Osteoblast (primary cell): ENCODE results near the gene ZC3H4. TPM values are rescaled to one million over a fixed set of nuclear protein-coding genes. Genes with fewer than 3 reads are reported as not detected.

Experiments
- DNase-seq: peaks from one replicate; pipeline ENCODE4 v3.0.0; 2011; ENCODE audit warnings: low spot score, mixed read lengths; ENCODE audit not compliant: insufficient read length; ENCODE audit errors: missing footprints
- H2AFZ ChIP-seq: 2 replicates; pipeline ENCODE4 v1.6.0; 2011; ENCODE audit warnings: mild to moderate bottlenecking, low read length
- H3K27ac ChIP-seq: 2 replicates; pipeline ENCODE4 v1.5.1; 2011; ENCODE audit warnings: mild to moderate bottlenecking, low read depth, low read length, moderate library complexity
- H3K27me3 ChIP-seq: 2 replicates; pipeline ENCODE4 v1.6.0; 2012; ENCODE audit warnings: mild to moderate bottlenecking, control low read depth, inconsistent platforms, low read length, moderate library complexity; ENCODE audit not compliant: insufficient read depth
- H3K36me3 ChIP-seq: 2 replicates; pipeline ENCODE4 v1.5.1; 2011; ENCODE audit warnings: mild to moderate bottlenecking, low read length, control low read depth, moderate library complexity; ENCODE audit not compliant: insufficient read depth
- H3K4me1 ChIP-seq: 2 replicates; pipeline ENCODE4 v1.5.1; 2011; ENCODE audit warnings: mild to moderate bottlenecking, low read length, control low read depth, moderate library complexity; ENCODE audit not compliant: insufficient read depth
- H3K4me2 ChIP-seq: 2 replicates; pipeline ENCODE4 v1.6.0; 2011; ENCODE audit warnings: mild to moderate bottlenecking, low read length; ENCODE audit not compliant: insufficient read depth
- H3K4me3 ChIP-seq: fragments of 200-600 bp; sonication (generic); 3 replicates; pipeline ENCODE4 v1.5.1; 2012; ENCODE audit warnings: mild to moderate bottlenecking, low read length, inconsistent platforms; ENCODE audit not compliant: insufficient read depth
- H3K79me2 ChIP-seq: 2 replicates; pipeline ENCODE4 v1.6.0; 2012; ENCODE audit warnings: mild to moderate bottlenecking, low read length, control low read depth, inconsistent platforms; ENCODE audit not compliant: insufficient read depth
- H3K9me3 ChIP-seq: 2 replicates; pipeline ENCODE4 v1.5.1; 2011; ENCODE audit warnings: low read depth, low read length, control low read depth
- H4K20me1 ChIP-seq: 2 replicates; pipeline ENCODE4 v1.6.0; 2012; ENCODE audit warnings: mild to moderate bottlenecking, low read length, control low read depth; ENCODE audit not compliant: insufficient read depth
- total RNA-seq: library from RNA; depleted of rRNA; stranded (reverse); fragments of >200 nt; gene quantifications from 2 replicates; pipeline ENCODE4 v1.2.3, GENCODE V29; 2012
- TF ChIP-seq, protein P1 (sequence below): IDR thresholded peaks from 2 replicates; pipeline ENCODE4 v1.5.1; 2011; ENCODE audit warnings: mild to moderate bottlenecking, low read depth, low read length, moderate library complexity; ENCODE audit errors: extremely low read depth

ZC3H4 gene
- total RNA-seq, 1 donor: 14.1 TPM

DNA sequence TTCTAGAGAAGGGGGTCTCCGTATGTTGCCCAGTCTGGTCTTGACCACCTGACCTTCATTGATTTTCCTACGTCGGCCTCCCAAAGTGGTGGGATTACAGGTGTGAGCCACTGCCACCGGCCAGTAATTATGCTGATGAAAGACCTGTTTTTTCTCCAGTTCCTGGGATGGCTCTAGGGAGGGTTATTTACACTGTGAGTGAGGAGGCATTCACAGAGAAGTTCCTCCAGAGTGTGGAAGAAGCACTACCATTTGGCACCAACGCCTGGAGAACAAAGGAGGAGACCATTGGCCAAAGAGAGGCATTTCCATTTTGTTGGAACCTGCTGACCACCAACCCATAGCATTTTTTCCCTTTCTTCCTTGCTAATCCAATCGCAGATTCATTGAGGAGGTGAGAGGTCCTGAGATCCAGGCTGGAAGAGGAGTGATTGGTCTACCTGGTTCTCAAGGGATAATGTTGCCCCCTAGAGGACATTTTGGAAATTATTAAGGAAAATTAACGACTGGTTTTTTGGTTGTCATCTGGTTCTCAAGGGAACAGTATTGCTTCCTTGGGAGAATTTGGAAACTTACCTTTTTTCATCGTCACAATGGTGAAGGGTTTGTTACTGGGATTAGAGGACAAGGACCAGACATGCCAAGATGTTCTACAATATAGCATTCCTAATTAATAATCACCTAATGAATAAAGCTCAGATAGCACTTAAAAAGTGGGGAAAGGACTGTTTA is 11.5 kb upstream of the ZC3H4 start:
- Histone ChIP-seq H3K4me2 (no peak overlapping the region), H3K4me3 (no peak overlapping the region), H3K9me3 (no peaks in the 10 kb centered on the region), H4K20me1 (no peaks in the 10 kb centered on the region), H3K27me3 (no peaks in the 10 kb centered on the region), H3K79me2 (no peaks in the 10 kb centered on the region), H3K27ac (no peak overlapping the region), H3K4me1 (peaks cover 16% of the 10 kb centered on the region), H3K36me3 (no peaks in the 10 kb centered on the region), H2AFZ (peak overlapping the region; percentile 60)
- peak; percentile 69 for DNase-seq
- TF ChIP-seq, protein P1, sequence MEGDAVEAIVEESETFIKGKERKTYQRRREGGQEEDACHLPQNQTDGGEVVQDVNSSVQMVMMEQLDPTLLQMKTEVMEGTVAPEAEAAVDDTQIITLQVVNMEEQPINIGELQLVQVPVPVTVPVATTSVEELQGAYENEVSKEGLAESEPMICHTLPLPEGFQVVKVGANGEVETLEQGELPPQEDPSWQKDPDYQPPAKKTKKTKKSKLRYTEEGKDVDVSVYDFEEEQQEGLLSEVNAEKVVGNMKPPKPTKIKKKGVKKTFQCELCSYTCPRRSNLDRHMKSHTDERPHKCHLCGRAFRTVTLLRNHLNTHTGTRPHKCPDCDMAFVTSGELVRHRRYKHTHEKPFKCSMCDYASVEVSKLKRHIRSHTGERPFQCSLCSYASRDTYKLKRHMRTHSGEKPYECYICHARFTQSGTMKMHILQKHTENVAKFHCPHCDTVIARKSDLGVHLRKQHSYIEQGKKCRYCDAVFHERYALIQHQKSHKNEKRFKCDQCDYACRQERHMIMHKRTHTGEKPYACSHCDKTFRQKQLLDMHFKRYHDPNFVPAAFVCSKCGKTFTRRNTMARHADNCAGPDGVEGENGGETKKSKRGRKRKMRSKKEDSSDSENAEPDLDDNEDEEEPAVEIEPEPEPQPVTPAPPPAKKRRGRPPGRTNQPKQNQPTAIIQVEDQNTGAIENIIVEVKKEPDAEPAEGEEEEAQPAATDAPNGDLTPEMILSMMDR: peak; percentile 68

DNA sequence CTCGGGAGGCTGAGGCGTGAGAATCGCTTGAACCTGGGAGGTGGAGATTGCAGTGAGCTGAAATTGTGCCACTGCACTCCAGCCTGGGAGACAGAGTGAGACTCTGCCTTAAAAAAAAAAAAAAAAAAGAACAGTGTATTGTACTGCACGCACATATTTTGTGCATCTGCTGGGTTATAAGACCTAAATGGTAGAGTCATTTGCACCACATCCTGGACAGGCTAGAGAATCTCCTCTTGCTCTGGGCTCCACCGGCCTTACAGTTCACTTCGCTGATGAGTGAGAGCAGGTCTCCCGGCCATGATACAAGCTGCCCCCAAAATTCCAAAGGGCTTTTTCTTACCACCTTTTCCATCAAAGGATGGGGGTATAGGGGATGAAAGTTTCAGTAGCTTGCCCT is 9.8 kb upstream of the ZC3H4 start:
- no peak for DNase-seq
- Histone ChIP-seq H3K27me3 (no peaks in the 10 kb centered on the region), H3K36me3 (no peaks in the 10 kb centered on the region), H3K4me1 (peaks cover 16% of the 10 kb centered on the region), H3K27ac (no peak overlapping the region), H3K4me3 (no peak overlapping the region), H3K79me2 (no peaks in the 10 kb centered on the region), H2AFZ (no peak overlapping the region), H4K20me1 (no peaks in the 10 kb centered on the region), H3K9me3 (no peaks in the 10 kb centered on the region), H3K4me2 (no peak overlapping the region)
- TF ChIP-seq, protein P1: no peak

DNA sequence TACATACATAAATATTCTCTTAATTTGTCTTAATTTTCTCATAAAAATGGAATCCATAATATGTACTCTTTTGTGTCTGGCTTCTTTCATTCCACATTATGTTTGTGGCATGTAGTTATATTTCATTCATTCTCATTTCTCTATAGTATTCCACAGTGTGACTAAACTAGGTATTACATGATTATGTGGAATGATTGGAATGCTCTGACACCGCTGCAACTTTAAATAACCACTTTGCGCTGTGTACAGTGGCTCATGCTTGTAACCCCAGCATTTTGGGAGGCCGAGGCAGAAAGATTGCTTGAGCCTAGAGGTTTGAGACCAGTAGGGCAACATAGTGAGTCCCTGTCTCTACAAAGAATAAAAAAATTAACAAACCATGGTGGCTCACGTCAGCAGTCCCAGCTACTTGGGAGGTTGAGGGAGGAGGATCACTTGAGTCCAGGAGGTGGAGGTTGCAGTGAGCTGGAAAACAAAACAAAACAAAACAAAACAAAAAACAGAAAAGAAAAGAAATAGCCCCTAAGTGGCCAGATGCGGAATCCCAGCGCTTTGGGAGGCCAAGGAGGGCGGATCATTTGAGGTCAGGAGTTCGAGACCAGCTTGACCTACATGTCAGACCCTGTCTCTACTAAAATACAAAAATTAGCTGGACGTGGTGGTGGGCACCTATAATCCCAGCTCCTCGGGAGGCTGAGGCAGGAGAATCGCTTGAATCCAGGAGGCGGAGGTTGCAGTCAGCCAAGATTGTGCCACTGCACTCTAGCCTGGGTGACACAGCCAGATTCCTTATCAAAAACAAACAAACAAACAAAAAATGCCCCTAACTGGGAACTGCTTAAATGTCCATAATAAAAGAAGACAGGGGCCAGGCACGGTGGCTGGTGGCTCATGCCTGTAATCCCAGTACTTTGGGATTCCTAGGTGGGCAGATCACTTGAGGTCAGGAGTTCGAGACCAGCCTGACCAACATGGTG is 9.1 kb upstream of the ZC3H4 start:
- Histone ChIP-seq H3K4me2 (peak overlapping the region; percentile 41), H3K79me2 (no peaks in the 10 kb centered on the region), H3K27ac (peak overlapping the region; percentile 40), H2AFZ (peak overlapping the region; percentile 5), H3K36me3 (no peaks in the 10 kb centered on the region), H4K20me1 (no peaks in the 10 kb centered on the region), H3K27me3 (no peaks in the 10 kb centered on the region), H3K4me3 (no peak overlapping the region), H3K9me3 (no peaks in the 10 kb centered on the region), H3K4me1 (peaks cover 16% of the 10 kb centered on the region)
- peak; percentile 85 for DNase-seq
- TF ChIP-seq, protein P1: no peak
